Osteoblast (primary cell): ENCODE results near the gene CAND2. TPM values are rescaled to one million over a fixed set of nuclear protein-coding genes. Genes with fewer than 3 reads are reported as not detected.
A peak's percentile ranks its signal among the peaks of the same experiment; 100 is the strongest.

Experiments used
- DNase-seq: peaks from one replicate; pipeline ENCODE4 v3.0.0; 2011; ENCODE audit warnings: low spot score, mixed read lengths; ENCODE audit not compliant: insufficient read length; ENCODE audit errors: missing footprints
- H2AFZ ChIP-seq: 2 replicates; pipeline ENCODE4 v1.6.0; 2011; ENCODE audit warnings: mild to moderate bottlenecking, low read length
- H3K27ac ChIP-seq: 2 replicates; pipeline ENCODE4 v1.5.1; 2011; ENCODE audit warnings: mild to moderate bottlenecking, low read depth, low read length, moderate library complexity
- H3K27me3 ChIP-seq: 2 replicates; pipeline ENCODE4 v1.6.0; 2012; ENCODE audit warnings: mild to moderate bottlenecking, control low read depth, inconsistent platforms, low read length, moderate library complexity; ENCODE audit not compliant: insufficient read depth
- H3K36me3 ChIP-seq: 2 replicates; pipeline ENCODE4 v1.5.1; 2011; ENCODE audit warnings: mild to moderate bottlenecking, low read length, control low read depth, moderate library complexity; ENCODE audit not compliant: insufficient read depth
- H3K4me1 ChIP-seq: 2 replicates; pipeline ENCODE4 v1.5.1; 2011; ENCODE audit warnings: mild to moderate bottlenecking, low read length, control low read depth, moderate library complexity; ENCODE audit not compliant: insufficient read depth
- H3K4me2 ChIP-seq: 2 replicates; pipeline ENCODE4 v1.6.0; 2011; ENCODE audit warnings: mild to moderate bottlenecking, low read length; ENCODE audit not compliant: insufficient read depth
- H3K4me3 ChIP-seq: fragments of 200-600 bp; sonication (generic); 3 replicates; pipeline ENCODE4 v1.5.1; 2012; ENCODE audit warnings: mild to moderate bottlenecking, low read length, inconsistent platforms; ENCODE audit not compliant: insufficient read depth
- H3K79me2 ChIP-seq: 2 replicates; pipeline ENCODE4 v1.6.0; 2012; ENCODE audit warnings: mild to moderate bottlenecking, low read length, control low read depth, inconsistent platforms; ENCODE audit not compliant: insufficient read depth
- H3K9me3 ChIP-seq: 2 replicates; pipeline ENCODE4 v1.5.1; 2011; ENCODE audit warnings: low read depth, low read length, control low read depth
- H4K20me1 ChIP-seq: 2 replicates; pipeline ENCODE4 v1.6.0; 2012; ENCODE audit warnings: mild to moderate bottlenecking, low read length, control low read depth; ENCODE audit not compliant: insufficient read depth
- CTCF ChIP-seq: IDR thresholded peaks from 2 replicates; pipeline ENCODE4 v1.5.1; 2011; ENCODE audit warnings: mild to moderate bottlenecking, low read depth, low read length, moderate library complexity; ENCODE audit errors: extremely low read depth
- total RNA-seq: library from RNA; depleted of rRNA; stranded (reverse); fragments of >200 nt; gene quantifications from 2 replicates; pipeline ENCODE4 v1.2.3, GENCODE V29; 2012

CAND2 gene
- total RNA-seq, 1 donor, result 1.4 TPM

- Histone ChIP-seq H4K20me1 (peaks cover 2% of the 10 kb centered on the region), H3K9me3 (no peaks in the 10 kb centered on the region)
Observed at GRCh38 chr3:12798559-12799179, 2.2 kb downstream of the CAND2 start.

GRCh38 chr3:12799525-12800440 lies 3.3 kb downstream of the CAND2 start:
- H3K9me3 ChIP-seq, result no peaks in the 10 kb centered on the region
- H3K27me3 ChIP-seq, result no peaks in the 10 kb centered on the region
- DNase-seq, result no peak
- TF ChIP-seq CTCF, result no peak
- H3K79me2 ChIP-seq, result no peaks in the 10 kb centered on the region
- H3K4me3 ChIP-seq, result no peak overlapping the region
- H3K36me3 ChIP-seq, result no peaks in the 10 kb centered on the region
- no peak overlapping the region for H3K4me2 ChIP-seq
- H2AFZ ChIP-seq, result no peak overlapping the region
- peaks cover 2% of the 10 kb centered on the region for H4K20me1 ChIP-seq
- H3K4me1 ChIP-seq, result peaks cover 5% of the 10 kb centered on the region
- no peak overlapping the region for H3K27ac ChIP-seq

More at GRCh38 chr3:12798559-12799179, 2.2 kb downstream of the CAND2 start:
- no peak for TF ChIP-seq CTCF
- Histone ChIP-seq H2AFZ (no peak overlapping the region), H3K4me2 (no peak overlapping the region), H3K79me2 (no peaks in the 10 kb centered on the region), H3K4me3 (no peak overlapping the region), H3K4me1 (peaks cover 5% of the 10 kb centered on the region), H3K27ac (no peak overlapping the region), H3K36me3 (no peaks in the 10 kb centered on the region), H3K27me3 (no peaks in the 10 kb centered on the region)
- DNase-seq, result no peak

GRCh38 chr3:12803371-12803770 lies 6.9 kb downstream of the CAND2 start:
- no peak overlapping the region for H2AFZ ChIP-seq
- H3K9me3 ChIP-seq, result no peaks in the 10 kb centered on the region
- peaks cover 1% of the 10 kb centered on the region for H4K20me1 ChIP-seq
- H3K27me3 ChIP-seq, result no peaks in the 10 kb centered on the region
- no peak for TF ChIP-seq CTCF
- H3K27ac ChIP-seq, result no peak overlapping the region
- H3K4me3 ChIP-seq, result no peak overlapping the region
- no peak for DNase-seq
- H3K4me2 ChIP-seq, result no peak overlapping the region
- no peaks in the 10 kb centered on the region for H3K36me3 ChIP-seq
- H3K4me1 ChIP-seq, result no peaks in the 10 kb centered on the region
- no peaks in the 10 kb centered on the region for H3K79me2 ChIP-seq

GRCh38 chr3:12807066-12807465 lies 10.6 kb downstream of the CAND2 start:
- H3K4me3 ChIP-seq, result no peak overlapping the region
- DNase-seq, result peak; percentile 65
- no peak for TF ChIP-seq CTCF
- H4K20me1 ChIP-seq, result no peaks in the 10 kb centered on the region
- no peaks in the 10 kb centered on the region for H3K36me3 ChIP-seq
- H3K27ac ChIP-seq, result no peak overlapping the region
- no peaks in the 10 kb centered on the region for H3K27me3 ChIP-seq
- H3K79me2 ChIP-seq, result no peaks in the 10 kb centered on the region
- H3K4me2 ChIP-seq, result no peak overlapping the region
- no peak overlapping the region for H2AFZ ChIP-seq
- peaks cover 3% of the 10 kb centered on the region for H3K4me1 ChIP-seq
- H3K9me3 ChIP-seq, result no peaks in the 10 kb centered on the region
